Keratinocyte (primary cell): ENCODE results near the gene SHROOM3. TPM values are rescaled to one million over a fixed set of nuclear protein-coding genes. Genes with fewer than 3 reads are reported as not detected.
A peak's percentile ranks its signal among the peaks of the same experiment; 100 is the strongest.

Experiments used
- DNase-seq: peaks from one replicate; pipeline ENCODE4 v3.0.0-alpha.2; 2011; ENCODE audit warnings: low read depth, missing footprints, low spot score
- FAIRE-seq: peaks from 2 replicates; lab custom pipeline; 2011; peaks lifted over from hg19 to GRCh38; lab: Jason Lieb, UNC
- H2AFZ ChIP-seq: 2 replicates; pipeline ENCODE4 v1.6.0; 2012; ENCODE audit warnings: low read length, control low read depth, inconsistent platforms; ENCODE audit not compliant: control insufficient read depth
- H3K27ac ChIP-seq: 2 replicates; pipeline ENCODE4 v1.5.1; 2011; ENCODE audit warnings: low read length; ENCODE audit not compliant: control insufficient read depth, insufficient read depth
- H3K27me3 ChIP-seq: 3 replicates; pipeline ENCODE4 v1.6.0; 2011; ENCODE audit warnings: low read length; ENCODE audit not compliant: control insufficient read depth, insufficient read depth; ENCODE audit errors: extremely low read depth
- H3K36me3 ChIP-seq, 2 experiments: 2 replicates in 1 of 2; 3 replicates in 1 of 2; pipeline ENCODE4 v1.5.1; 2011; ENCODE audit warnings: low read length in 2 of 2, mild to moderate bottlenecking in 1 of 2; ENCODE audit not compliant: control insufficient read depth in 2 of 2, insufficient read depth in 2 of 2; ENCODE audit errors: extremely low read depth in 1 of 2
- H3K4me1 ChIP-seq: 3 replicates; pipeline ENCODE4 v1.5.1; 2011; ENCODE audit warnings: low read length; ENCODE audit not compliant: control insufficient read depth, insufficient read depth; ENCODE audit errors: extremely low read depth
- H3K4me2 ChIP-seq: 3 replicates; pipeline ENCODE4 v1.6.0; 2011; ENCODE audit warnings: low read depth, low read length; ENCODE audit not compliant: control insufficient read depth, insufficient read depth; ENCODE audit errors: extremely low read depth
- H3K4me3 ChIP-seq, 3 experiments: fragments of 200-600 bp in 1 of 3; sonication (generic) in 1 of 3; 2 replicates in 2 of 3; 3 replicates in 1 of 3; pipeline ENCODE4 v1.5.1; 2011 to 2016; ENCODE audit warnings: low read length in 3 of 3, mild to moderate bottlenecking in 3 of 3, control low read depth in 2 of 3, inconsistent platforms in 1 of 3, low read depth in 1 of 3, mixed read lengths in 1 of 3, mixed run types in 1 of 3, moderate library complexity in 1 of 3; ENCODE audit not compliant: control insufficient read depth in 2 of 3, insufficient read depth in 2 of 3; ENCODE audit errors: extremely low read depth in 1 of 3
- H3K79me2 ChIP-seq: 2 replicates; pipeline ENCODE4 v1.6.0; 2012; ENCODE audit warnings: low read length; ENCODE audit not compliant: control insufficient read depth, insufficient read depth
- H3K9ac ChIP-seq: 3 replicates; pipeline ENCODE4 v1.6.0; 2011; ENCODE audit warnings: low read length; ENCODE audit not compliant: control insufficient read depth, insufficient read depth; ENCODE audit errors: extremely low read depth
- H3K9me1 ChIP-seq: 3 replicates; pipeline ENCODE4 v1.6.0; 2011; ENCODE audit warnings: low read length; ENCODE audit not compliant: control insufficient read depth, insufficient read depth; ENCODE audit errors: extremely low read depth
- H3K9me3 ChIP-seq: 2 replicates; pipeline ENCODE4 v1.5.1; 2012; ENCODE audit warnings: low read depth, low read length; ENCODE audit not compliant: control insufficient read depth
- H4K20me1 ChIP-seq: 3 replicates; pipeline ENCODE4 v1.6.0; 2011; ENCODE audit warnings: low read length; ENCODE audit not compliant: control insufficient read depth, insufficient read depth; ENCODE audit errors: extremely low read depth
- CTCF ChIP-seq, 3 experiments: IDR thresholded peaks in 1 of 3; conservative IDR thresholded peaks in 1 of 3; optimal IDR thresholded peaks in 1 of 3; 2 replicates in 2 of 3; 3 replicates in 1 of 3; pipeline versions ENCODE3 to v1.5.1; 2011; ENCODE audit warnings: low read length in 3 of 3, mild to moderate bottlenecking in 3 of 3, moderate library complexity in 2 of 3, control low read depth in 1 of 3, inconsistent platforms in 1 of 3; ENCODE audit not compliant: insufficient read depth in 2 of 3; ENCODE audit errors: extremely low read depth in 1 of 3
- EZH2 ChIP-seq: IDR thresholded peaks from one replicate; pipeline ENCODE4 v1.6.1; 2012; ENCODE audit warnings: inconsistent platforms, mild to moderate bottlenecking, low read length, moderate library complexity
- dilution Hi-C: fragments of 300-500 bp; cut with MboI; formaldehyde crosslinking; loops from one replicate; pipeline ENCODE4 v1.7.0; 2020; ENCODE audit warnings: low sequenced_read_pairs; ENCODE audit not compliant: extremely low pct_ligation_motif_present
- polyA plus RNA-seq, 5 experiments: library from polyadenylated mRNA; depleted of rRNA in 3 of 5; stranded (reverse) in 3 of 5; stranded (forward) in 1 of 5; unstranded in 1 of 5; fragments of >200 nt; gene quantifications; 1 replicate in 1 of 5; 2 replicates in 3 of 5; 3 replicates in 1 of 5; pipeline versions ENCODE4 v1.2.1 to v1.2.3, GENCODE V29; 2011 to 2012; ENCODE audit warnings: missing spikeins in 2 of 5, low read depth in 1 of 5, low replicate concordance in 1 of 5

Gene SHROOM3
- polyA plus RNA-seq, 1 donor (not counting 4 experiments of a cell fraction or from before 2014, with no cell fraction given), result 4.9 TPM

GRCh38 chr4:76705472-76705871, 270.4 kb downstream of the SHROOM3 start:
- Histone ChIP-seq H3K9ac (no peak overlapping the region), H2AFZ (no peak overlapping the region), H4K20me1 (no peaks in the 10 kb centered on the region), H3K79me2 (peaks cover 43% of the 10 kb centered on the region), H3K27me3 (no peaks in the 10 kb centered on the region), H3K9me1 (no peaks in the 10 kb centered on the region), H3K36me3 (peaks cover 3% of the 10 kb centered on the region in 2 experiments), H3K4me3 (no peak overlapping the region), H3K27ac (no peak overlapping the region), H3K9me3 (no peaks in the 10 kb centered on the region), H3K4me1 (peaks cover 35% of the 10 kb centered on the region), H3K4me2 (no peak overlapping the region)
- FAIRE-seq (no peak), DNase-seq (no peak)
- TF ChIP-seq CTCF (optimal IDR thresholded peaks at IDR 0.05 in 1 of 3, IDR thresholded peaks at IDR 0.05 in 1 of 3, conservative IDR thresholded peaks at IDR 0.05 in 1 of 3; ENCODE audit: extremely low read depth in 1 of 3, insufficient read depth in 2 of 3, low read length in 3 of 3) (no peak), EZH2 (no peak)
- dilution Hi-C loops, result no loop called here

- Histone ChIP-seq H3K27me3 (no peaks in the 10 kb centered on the region), H3K4me2 (no peak overlapping the region), H3K4me1 (peaks cover 33% of the 10 kb centered on the region), H3K27ac (no peak overlapping the region), H3K79me2 (peaks cover 35% of the 10 kb centered on the region), H4K20me1 (no peaks in the 10 kb centered on the region), H3K36me3 (peaks cover 3 to 6% of the 10 kb centered on the region in 2 experiments), H3K9me1 (no peaks in the 10 kb centered on the region), H2AFZ (no peak overlapping the region), H3K9me3 (no peaks in the 10 kb centered on the region), H3K9ac (no peak overlapping the region), H3K4me3 (no peak overlapping the region)
- dilution Hi-C loops, result no loop called here
- no peak for TF ChIP-seq EZH2
- TF ChIP-seq CTCF (optimal IDR thresholded peaks at IDR 0.05 in 1 of 3, IDR thresholded peaks at IDR 0.05 in 1 of 3, conservative IDR thresholded peaks at IDR 0.05 in 1 of 3; ENCODE audit: extremely low read depth in 1 of 3, insufficient read depth in 2 of 3, low read length in 3 of 3), result no peak
- DNase-seq (no peak), FAIRE-seq (peak; percentile 43)
Observed at GRCh38 chr4:76706581-76706980, 271.6 kb downstream of the SHROOM3 start.
